ENCODE measurements around the gene CLOCK.

Gene CLOCK

DNA sequence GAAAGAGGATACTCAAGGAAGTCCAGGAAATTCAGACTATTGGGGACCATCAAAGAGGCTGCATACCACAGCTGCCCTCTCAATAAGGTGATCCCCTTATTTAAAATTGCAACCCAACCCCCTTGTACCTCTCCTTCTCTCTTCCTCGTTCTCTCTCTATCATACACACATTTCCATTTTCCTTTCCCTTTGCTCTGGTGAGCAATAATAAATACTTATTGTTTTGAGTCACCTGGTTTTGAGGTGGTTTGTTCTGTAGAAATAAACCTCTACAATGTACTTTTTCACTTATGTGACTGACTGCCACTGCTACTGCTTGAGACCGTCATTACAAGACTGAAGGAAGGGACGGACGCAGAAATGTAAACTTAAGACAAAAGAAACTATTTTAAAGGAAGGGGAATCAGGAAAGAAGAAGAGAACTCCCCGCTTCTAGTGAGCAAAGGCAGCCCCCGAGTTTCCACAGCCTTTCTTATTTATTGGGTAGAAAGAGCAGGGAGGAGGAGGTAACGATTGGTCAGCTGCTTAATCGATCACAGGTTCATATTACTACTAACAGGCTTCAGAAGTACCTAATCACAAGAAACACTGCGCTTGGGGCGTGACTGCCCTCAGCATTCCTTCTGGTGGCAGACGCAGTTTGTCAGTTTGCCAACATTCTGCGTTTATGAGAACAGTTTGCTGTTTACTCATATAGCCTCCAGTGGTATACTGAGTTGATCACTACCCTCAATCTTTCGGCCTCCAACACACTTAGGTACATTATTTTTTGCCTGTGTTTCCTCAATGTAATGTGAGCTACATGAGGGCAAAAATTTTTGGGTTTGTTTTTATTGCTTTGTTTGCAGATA is 167.9 kb downstream of the CLOCK start:
- DNase-seq: no peak
